Measurements from ENCODE around the gene CWC27.
A peak's percentile ranks its signal among the peaks of the same experiment; 100 is the strongest.
"Not testable (repeated sequence)": the region's sequence is repeated elsewhere in the genome, so short reads cannot be mapped to it uniquely, and the experiment has no call there.

The CWC27 gene

GRCh38 chr5:64806537-64806936 lies 37.8 kb downstream of the CWC27 start:
- Mint-ChIP-seq H3K27me3 (no peaks in the 10 kb centered on the region), H3K4me3 (no peak overlapping the region), H3K9me3 (no peaks in the 10 kb centered on the region), H3K27ac (no peak overlapping the region), H3K4me1 (no peaks in the 10 kb centered on the region), H3K36me3 (peaks cover 11% of the 10 kb centered on the region)
- no peak for ATAC-seq (ENCODE audit: low read depth)
- no peak for DNase-seq (ENCODE audit: low spot score in 2 of 2)

- no peak for ATAC-seq (ENCODE audit: low read depth)
- Mint-ChIP-seq H3K27ac (no peak overlapping the region), H3K9me3 (no peaks in the 10 kb centered on the region), H3K27me3 (no peaks in the 10 kb centered on the region), H3K4me1 (no peaks in the 10 kb centered on the region), H3K4me3 (no peak overlapping the region), H3K36me3 (peaks cover 11% of the 10 kb centered on the region)
- no peak for DNase-seq (ENCODE audit: low spot score in 2 of 2)
Observed at GRCh38 chr5:64807520-64807919, 38.8 kb downstream of the CWC27 start.

GRCh38 chr5:64811050-64811640 lies 42.4 kb downstream of the CWC27 start:
- no peak overlapping the region for H3K27ac Mint-ChIP-seq
- DNase-seq (ENCODE audit: low spot score in 2 of 2) (peak in 1 of 2 donors; percentile 14), ATAC-seq (ENCODE audit: low read depth) (peak; percentile 51)
- H3K4me3 Mint-ChIP-seq, result no peak overlapping the region
- H3K9me3 Mint-ChIP-seq, result no peaks in the 10 kb centered on the region
- no peaks in the 10 kb centered on the region for H3K4me1 Mint-ChIP-seq
- H3K27me3 Mint-ChIP-seq, result no peaks in the 10 kb centered on the region
- peaks cover 13% of the 10 kb centered on the region for H3K36me3 Mint-ChIP-seq

- peaks cover 13% of the 10 kb centered on the region for H3K36me3 Mint-ChIP-seq
- H3K4me1 Mint-ChIP-seq, result no peaks in the 10 kb centered on the region
- no peaks in the 10 kb centered on the region for H3K9me3 Mint-ChIP-seq
- no peak overlapping the region for H3K27ac Mint-ChIP-seq
- ATAC-seq (ENCODE audit: low read depth), result no peak
- no peak for DNase-seq (ENCODE audit: low spot score in 2 of 2)
- H3K4me3 Mint-ChIP-seq, result no peak overlapping the region
- no peaks in the 10 kb centered on the region for H3K27me3 Mint-ChIP-seq
Observed at GRCh38 chr5:64814073-64814472, 45.3 kb downstream of the CWC27 start.

- Mint-ChIP-seq H3K4me1 (peaks cover 16% of the 10 kb centered on the region), H3K4me3 (no peak overlapping the region), H3K9me3 (no peaks in the 10 kb centered on the region)
Observed at GRCh38 chr5:64818245-64818644, 49.5 kb downstream of the CWC27 start.

GRCh38 chr5:64819345-64819744 lies 50.6 kb downstream of the CWC27 start:
- not testable (repeated sequence) for H3K9me3 Mint-ChIP-seq; H3K27me3 Mint-ChIP-seq; ATAC-seq (ENCODE audit: low read depth); H3K27ac Mint-ChIP-seq; H3K4me3 Mint-ChIP-seq; DNase-seq (ENCODE audit: low spot score in 2 of 2)
- peaks cover 16% of the 10 kb centered on the region for H3K4me1 Mint-ChIP-seq
- peaks cover 15% of the 10 kb centered on the region for H3K36me3 Mint-ChIP-seq

More at GRCh38 chr5:64818245-64818644, 49.5 kb downstream of the CWC27 start:
- H3K27me3 Mint-ChIP-seq, result no peaks in the 10 kb centered on the region
- peaks cover 15% of the 10 kb centered on the region for H3K36me3 Mint-ChIP-seq
- DNase-seq (ENCODE audit: low spot score in 2 of 2) (no peak), ATAC-seq (ENCODE audit: low read depth) (no peak)
- H3K27ac Mint-ChIP-seq, result no peak overlapping the region

- ATAC-seq (ENCODE audit: low read depth), result peak; percentile 48
- H3K9me3 Mint-ChIP-seq, result no peaks in the 10 kb centered on the region
- no peaks in the 10 kb centered on the region for H3K27me3 Mint-ChIP-seq
- H3K27ac Mint-ChIP-seq, result peak overlapping the region; percentile 54
- peaks cover 8% of the 10 kb centered on the region for H3K36me3 Mint-ChIP-seq
- H3K4me3 Mint-ChIP-seq, result peak overlapping the region; percentile 21
- peaks cover 19% of the 10 kb centered on the region for H3K4me1 Mint-ChIP-seq
- no peak for DNase-seq (ENCODE audit: low spot score in 2 of 2)
Observed at GRCh38 chr5:64822320-64822719, 53.6 kb downstream of the CWC27 start.

- DNase-seq (ENCODE audit: low spot score in 2 of 2) (no peak), ATAC-seq (ENCODE audit: low read depth) (no peak)
- Mint-ChIP-seq H3K27me3 (no peaks in the 10 kb centered on the region), H3K9me3 (no peaks in the 10 kb centered on the region), H3K36me3 (peaks cover 10% of the 10 kb centered on the region), H3K27ac (no peak overlapping the region), H3K4me3 (no peak overlapping the region), H3K4me1 (peaks cover 16% of the 10 kb centered on the region)
Observed at GRCh38 chr5:64826541-64826940, 57.8 kb downstream of the CWC27 start.

- Mint-ChIP-seq H3K36me3 (peaks cover 11% of the 10 kb centered on the region), H3K4me3 (no peak overlapping the region), H3K9me3 (no peaks in the 10 kb centered on the region), H3K4me1 (peaks cover 7% of the 10 kb centered on the region), H3K27ac (no peak overlapping the region), H3K27me3 (no peaks in the 10 kb centered on the region)
- ATAC-seq (ENCODE audit: low read depth), result no peak
- no peak for DNase-seq (ENCODE audit: low spot score in 2 of 2)
Observed at GRCh38 chr5:64827703-64828102, 59.0 kb downstream of the CWC27 start.

- H3K27ac Mint-ChIP-seq; ATAC-seq (ENCODE audit: low read depth); H3K27me3 Mint-ChIP-seq; H3K4me1 Mint-ChIP-seq; H3K9me3 Mint-ChIP-seq; DNase-seq (ENCODE audit: low spot score in 2 of 2); H3K4me3 Mint-ChIP-seq: not testable (repeated sequence)
- H3K36me3 Mint-ChIP-seq, result peaks cover 13% of the 10 kb centered on the region
Observed at GRCh38 chr5:64830650-64831049, 61.9 kb downstream of the CWC27 start.

GRCh38 chr5:64831996-64832395 lies 63.3 kb downstream of the CWC27 start:
- Mint-ChIP-seq H3K9me3 (no peaks in the 10 kb centered on the region), H3K36me3 (peaks cover 16% of the 10 kb centered on the region), H3K27ac (no peak overlapping the region), H3K4me1 (no peaks in the 10 kb centered on the region), H3K27me3 (no peaks in the 10 kb centered on the region), H3K4me3 (no peak overlapping the region)
- DNase-seq (ENCODE audit: low spot score in 2 of 2), result no peak
- ATAC-seq (ENCODE audit: low read depth), result no peak

- no peaks in the 10 kb centered on the region for H3K9me3 Mint-ChIP-seq
- H3K36me3 Mint-ChIP-seq, result peaks cover 16% of the 10 kb centered on the region
- H3K4me3 Mint-ChIP-seq, result no peak overlapping the region
- DNase-seq (ENCODE audit: low spot score in 2 of 2) (no peak), ATAC-seq (ENCODE audit: low read depth) (no peak)
- no peak overlapping the region for H3K27ac Mint-ChIP-seq
- no peaks in the 10 kb centered on the region for H3K27me3 Mint-ChIP-seq
- H3K4me1 Mint-ChIP-seq, result no peaks in the 10 kb centered on the region
Observed at GRCh38 chr5:64834037-64834436, 65.3 kb downstream of the CWC27 start.

- H3K36me3 Mint-ChIP-seq, result peaks cover 22% of the 10 kb centered on the region
Observed at GRCh38 chr5:64834611-64835010, 65.9 kb downstream of the CWC27 start.

GRCh38 chr5:64835266-64835665 lies 66.5 kb downstream of the CWC27 start:
- no peak overlapping the region for H3K27ac Mint-ChIP-seq
- no peak overlapping the region for H3K4me3 Mint-ChIP-seq
- DNase-seq (ENCODE audit: low spot score in 2 of 2) (no peak), ATAC-seq (ENCODE audit: low read depth) (no peak)
- peaks cover 2% of the 10 kb centered on the region for H3K9me3 Mint-ChIP-seq
- no peaks in the 10 kb centered on the region for H3K4me1 Mint-ChIP-seq
- no peaks in the 10 kb centered on the region for H3K27me3 Mint-ChIP-seq
- H3K36me3 Mint-ChIP-seq, result peaks cover 22% of the 10 kb centered on the region

More at GRCh38 chr5:64834611-64835010, 65.9 kb downstream of the CWC27 start:
- H3K9me3 Mint-ChIP-seq, result no peaks in the 10 kb centered on the region
- ATAC-seq (ENCODE audit: low read depth), result no peak
- no peak for DNase-seq (ENCODE audit: low spot score in 2 of 2)
- no peaks in the 10 kb centered on the region for H3K4me1 Mint-ChIP-seq
- no peaks in the 10 kb centered on the region for H3K27me3 Mint-ChIP-seq
- H3K4me3 Mint-ChIP-seq, result no peak overlapping the region
- no peak overlapping the region for H3K27ac Mint-ChIP-seq

GRCh38 chr5:64836190-64836755 lies 67.5 kb downstream of the CWC27 start:
- H3K27me3 Mint-ChIP-seq, result no peaks in the 10 kb centered on the region
- DNase-seq (ENCODE audit: low spot score in 2 of 2), result no peak
- H3K27ac Mint-ChIP-seq, result no peak overlapping the region
- H3K36me3 Mint-ChIP-seq, result peaks cover 29% of the 10 kb centered on the region
- H3K4me1 Mint-ChIP-seq, result no peaks in the 10 kb centered on the region
- no peak for ATAC-seq (ENCODE audit: low read depth)
- no peak overlapping the region for H3K4me3 Mint-ChIP-seq
- peaks cover 2% of the 10 kb centered on the region for H3K9me3 Mint-ChIP-seq

All from memory B cell (primary cell).